H1 (cell line): ENCODE data around the gene PPIL4. TPM values are rescaled to one million over a fixed set of nuclear protein-coding genes. Genes with fewer than 3 reads are reported as not detected.

Experiments used
- HDAC2 ChIP-seq, 2 experiments: fragments of 300-600 bp in 1 of 2; sonication (generic) in 1 of 2; IDR thresholded peaks; 2 replicates each; pipeline ENCODE4 v1.6.1; 2011 to 2012; ENCODE audit warnings: low read depth in 2 of 2, low read length in 2 of 2, mild to moderate bottlenecking in 2 of 2, moderate library complexity in 2 of 2, borderline replicate concordance in 1 of 2, inconsistent platforms in 1 of 2
- RAD21 ChIP-seq, 2 experiments: IDR thresholded peaks in 1 of 2; conservative IDR thresholded peaks in 1 of 2; 2 replicates each; pipeline ENCODE4 v1.6.1; 2011; ENCODE audit warnings: low read depth in 2 of 2, low read length in 2 of 2, improper control_type of control experiment in 1 of 2, inconsistent platforms in 1 of 2, mild to moderate bottlenecking in 1 of 2, moderate library complexity in 1 of 2
- SIRT6 ChIP-seq: IDR thresholded peaks from one replicate; pipeline ENCODE4 v1.7.1; 2012; ENCODE audit warnings: low read length, inconsistent platforms
- TBP ChIP-seq: IDR thresholded peaks from 2 replicates; pipeline ENCODE4 v1.6.1; 2011; ENCODE audit warnings: low read depth, low read length, improper control_type of control experiment
- polyA plus RNA-seq, 7 experiments: library from polyadenylated mRNA; depleted of rRNA in 3 of 7; stranded (reverse) in 5 of 7; unstranded in 2 of 7; fragments of >200 nt in 5 of 7; fragments of 200-250 nt in 2 of 7; gene quantifications; 1 replicate in 5 of 7; 2 replicates in 1 of 7; 4 replicates in 1 of 7; pipeline versions ENCODE4 v1.2.1 to v1.2.3, GENCODE V29; 2011 to 2013; ENCODE audit warnings: missing spikeins in 2 of 7, mixed read lengths in 2 of 7
- total RNA-seq: library from RNA; stranded (reverse); fragmentation: NEBNext Ultra II Directional; extraction: Animal tissue kit (Norgen Biotek cat#: 25700); gene quantifications from 2 replicates; pipeline ENCODE4 v1.2.1, GENCODE V29; 2021
- TF ChIP-seq, protein P1 (sequence below): IDR thresholded peaks from 2 replicates; pipeline ENCODE4 v1.6.1; 2012; ENCODE audit warnings: low read length, inconsistent platforms
- TF ChIP-seq, protein P2 (sequence below), 3 experiments: IDR thresholded peaks; 1 replicate in 2 of 3; 2 replicates in 1 of 3; pipeline versions ENCODE4 v1.5.1 to v1.6.1; 2011; ENCODE audit warnings: low read length in 3 of 3, mild to moderate bottlenecking in 3 of 3, inconsistent platforms in 2 of 3, low read depth in 1 of 3, moderate library complexity in 1 of 3; ENCODE audit not compliant: insufficient read depth in 1 of 3; ENCODE audit errors: control extremely low read depth in 1 of 3

The PPIL4 gene
- total and polyA plus RNA-seq, 2 of the 8 experiments (the other 6 are each of a cell fraction or from before 2014, with no cell fraction given): 2.0 to 33.2 TPM

DNA sequence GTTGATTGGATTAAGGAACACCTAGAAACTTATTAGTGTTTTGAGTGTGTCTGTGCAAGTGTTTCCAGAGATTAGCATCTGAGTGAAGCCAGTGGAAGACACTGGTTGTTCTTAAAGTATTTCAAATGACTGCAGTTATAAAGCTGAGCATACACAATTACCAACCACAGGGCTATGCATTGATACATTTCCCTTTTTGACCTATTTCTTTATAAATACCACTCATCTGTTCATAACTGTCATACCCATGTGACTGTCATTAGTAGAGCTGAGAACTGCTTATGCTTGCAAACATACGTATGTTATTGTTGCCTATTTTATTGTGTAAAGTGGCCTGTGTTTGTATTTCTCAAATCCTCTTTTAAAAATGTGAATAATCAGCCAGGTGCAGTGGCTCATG, 45.7 kb downstream of the PPIL4 start (continued):
- TF ChIP-seq HDAC2 (IDR thresholded peaks at IDR 0.05; ENCODE audit: borderline replicate concordance in 1 of 2, low read depth in 2 of 2, low read length in 2 of 2) (no peak), SIRT6 (no peak), RAD21 (IDR thresholded peaks at IDR 0.05 in 1 of 2, conservative IDR thresholded peaks at IDR 0.05 in 1 of 2; ENCODE audit: low read depth in 2 of 2, low read length in 2 of 2) (no peak), TBP (no peak)
- TF ChIP-seq, protein P1, sequence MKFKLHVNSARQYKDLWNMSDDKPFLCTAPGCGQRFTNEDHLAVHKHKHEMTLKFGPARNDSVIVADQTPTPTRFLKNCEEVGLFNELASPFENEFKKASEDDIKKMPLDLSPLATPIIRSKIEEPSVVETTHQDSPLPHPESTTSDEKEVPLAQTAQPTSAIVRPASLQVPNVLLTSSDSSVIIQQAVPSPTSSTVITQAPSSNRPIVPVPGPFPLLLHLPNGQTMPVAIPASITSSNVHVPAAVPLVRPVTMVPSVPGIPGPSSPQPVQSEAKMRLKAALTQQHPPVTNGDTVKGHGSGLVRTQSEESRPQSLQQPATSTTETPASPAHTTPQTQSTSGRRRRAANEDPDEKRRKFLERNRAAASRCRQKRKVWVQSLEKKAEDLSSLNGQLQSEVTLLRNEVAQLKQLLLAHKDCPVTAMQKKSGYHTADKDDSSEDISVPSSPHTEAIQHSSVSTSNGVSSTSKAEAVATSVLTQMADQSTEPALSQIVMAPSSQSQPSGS: no peak
- TF ChIP-seq, protein P2, sequence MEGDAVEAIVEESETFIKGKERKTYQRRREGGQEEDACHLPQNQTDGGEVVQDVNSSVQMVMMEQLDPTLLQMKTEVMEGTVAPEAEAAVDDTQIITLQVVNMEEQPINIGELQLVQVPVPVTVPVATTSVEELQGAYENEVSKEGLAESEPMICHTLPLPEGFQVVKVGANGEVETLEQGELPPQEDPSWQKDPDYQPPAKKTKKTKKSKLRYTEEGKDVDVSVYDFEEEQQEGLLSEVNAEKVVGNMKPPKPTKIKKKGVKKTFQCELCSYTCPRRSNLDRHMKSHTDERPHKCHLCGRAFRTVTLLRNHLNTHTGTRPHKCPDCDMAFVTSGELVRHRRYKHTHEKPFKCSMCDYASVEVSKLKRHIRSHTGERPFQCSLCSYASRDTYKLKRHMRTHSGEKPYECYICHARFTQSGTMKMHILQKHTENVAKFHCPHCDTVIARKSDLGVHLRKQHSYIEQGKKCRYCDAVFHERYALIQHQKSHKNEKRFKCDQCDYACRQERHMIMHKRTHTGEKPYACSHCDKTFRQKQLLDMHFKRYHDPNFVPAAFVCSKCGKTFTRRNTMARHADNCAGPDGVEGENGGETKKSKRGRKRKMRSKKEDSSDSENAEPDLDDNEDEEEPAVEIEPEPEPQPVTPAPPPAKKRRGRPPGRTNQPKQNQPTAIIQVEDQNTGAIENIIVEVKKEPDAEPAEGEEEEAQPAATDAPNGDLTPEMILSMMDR (IDR thresholded peaks at IDR 0.05; ENCODE audit: control extremely low read depth in 1 of 3, insufficient read depth in 1 of 3, low read depth in 1 of 3, low read length in 3 of 3): no peak
- TF ChIP-seq, all 59 proteins: peak for 0
